ENCODE data around the gene ZNF195. TPM values are rescaled to one million over a fixed set of nuclear protein-coding genes. Genes with fewer than 3 reads are reported as not detected.
"Not testable (repeated sequence)": the region's sequence is repeated elsewhere in the genome, so short reads cannot be mapped to it uniquely, and the experiment has no call there.

Gene ZNF195
- polyA plus RNA-seq, 3 donors, result 33.8 to 39.7 (median 37.8) TPM

DNA sequence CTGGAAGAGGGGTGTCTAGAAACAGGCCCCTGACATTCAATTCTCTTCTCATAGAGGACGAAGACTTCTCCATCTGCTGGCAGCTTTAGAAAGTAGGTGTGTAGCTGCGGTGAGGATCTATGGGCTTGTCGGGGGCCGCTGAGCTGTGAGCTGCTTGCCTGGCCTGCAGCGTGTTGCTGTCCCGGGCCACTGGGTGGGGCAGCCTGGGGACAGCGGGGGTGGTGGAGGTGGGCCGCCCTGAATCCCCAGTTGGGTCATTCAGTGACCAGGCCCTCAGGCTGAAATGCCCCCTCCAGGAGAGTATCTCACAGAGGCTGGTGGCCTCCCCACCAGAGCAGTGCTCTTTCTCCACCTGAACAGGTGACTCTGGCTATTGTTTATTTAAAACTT is 23.9 kb upstream of the ZNF195 start:
- not testable (repeated sequence) for DNase-seq (ENCODE audit: low read depth in 3 of 3, low spot score in 2 of 3)

DNA sequence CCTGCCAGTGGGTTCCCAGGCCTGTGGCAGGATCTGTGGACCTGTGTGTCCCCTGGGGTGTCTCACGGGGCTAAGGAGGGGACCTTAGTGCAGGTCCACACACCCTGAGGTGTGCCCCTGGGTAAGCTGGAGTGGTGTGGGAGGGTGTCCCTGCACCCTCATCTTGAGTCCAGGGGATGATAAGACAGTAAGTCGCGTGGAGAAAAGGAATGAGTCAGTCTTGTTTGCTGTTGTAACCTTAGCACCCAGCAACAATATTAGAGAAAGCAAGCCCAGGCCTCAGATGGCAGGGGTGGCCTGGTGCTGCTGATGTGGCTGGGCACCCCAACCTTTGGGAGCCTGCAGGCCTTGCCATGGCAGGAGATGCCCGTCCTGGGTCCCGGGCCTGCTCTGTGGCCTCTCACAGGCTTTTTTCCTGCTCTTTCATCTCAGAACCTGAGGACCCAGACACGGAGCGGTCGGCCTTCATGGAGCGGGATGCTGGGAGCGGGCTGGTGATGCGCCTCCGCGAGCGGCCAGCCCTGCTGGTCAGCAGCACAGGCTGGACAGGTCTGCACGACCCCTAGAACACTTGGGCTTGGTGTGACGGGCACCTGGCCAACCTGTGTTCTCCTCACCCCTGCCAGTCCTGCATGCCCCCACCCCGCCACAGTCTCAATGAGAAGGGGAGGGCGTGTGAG is 23.4 kb upstream of the ZNF195 start:
- DNase-seq (ENCODE audit: low read depth in 3 of 3, low spot score in 2 of 3), result not testable (repeated sequence)

- not testable (repeated sequence) for DNase-seq (ENCODE audit: low read depth in 3 of 3, low spot score in 2 of 3)
Measured at GRCh38 chr11:3401052-3401451, 22.1 kb upstream of the ZNF195 start.

DNA sequence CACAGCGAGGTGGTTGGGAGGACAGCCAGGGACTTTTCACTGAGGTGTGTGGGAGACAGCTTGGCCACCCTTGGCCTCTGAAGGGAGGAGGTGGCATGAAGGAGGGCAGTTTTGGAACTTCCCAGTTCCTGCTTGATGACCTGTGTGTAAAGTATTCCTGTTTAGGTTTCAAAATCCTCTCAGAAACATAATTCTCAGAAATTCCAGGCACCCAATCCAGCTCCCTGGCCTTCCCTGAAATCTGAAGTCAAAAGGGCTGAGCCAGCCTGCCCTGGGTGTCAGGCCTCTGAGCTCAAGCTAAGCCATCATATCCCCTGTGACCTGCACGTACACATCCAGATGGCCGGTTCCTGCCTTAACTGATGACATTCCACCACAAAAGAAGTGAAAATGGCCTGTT is 19.6 kb upstream of the ZNF195 start:
- not testable (repeated sequence) for DNase-seq (ENCODE audit: low read depth in 3 of 3, low spot score in 2 of 3)

GRCh38 chr11:3398106-3398505 is 19.2 kb upstream of the ZNF195 start:
- DNase-seq (ENCODE audit: low read depth in 3 of 3, low spot score in 2 of 3), result not testable (repeated sequence)

DNA sequence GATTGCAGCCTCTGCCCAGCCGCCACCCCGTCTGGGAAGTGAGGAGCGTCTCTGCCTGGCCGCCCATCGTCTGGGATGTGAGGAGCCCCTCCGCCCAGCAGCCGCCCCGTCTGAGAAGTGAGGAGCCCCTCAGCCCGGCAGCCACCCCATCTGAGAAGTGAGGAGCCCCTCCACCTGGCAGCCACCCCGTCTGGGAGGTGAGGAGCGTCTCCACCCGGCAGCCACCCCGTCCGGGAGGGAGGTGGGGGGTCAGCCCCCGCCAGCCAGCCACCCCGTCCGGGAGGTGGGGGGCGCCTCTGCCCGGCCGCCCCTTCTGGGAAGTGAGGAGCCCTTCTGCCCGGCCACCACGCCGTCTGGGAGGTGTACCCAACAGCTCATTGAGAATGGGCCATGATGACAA is 18.3 kb upstream of the ZNF195 start:
- not testable (repeated sequence) for DNase-seq (ENCODE audit: low read depth in 3 of 3, low spot score in 2 of 3)

DNA sequence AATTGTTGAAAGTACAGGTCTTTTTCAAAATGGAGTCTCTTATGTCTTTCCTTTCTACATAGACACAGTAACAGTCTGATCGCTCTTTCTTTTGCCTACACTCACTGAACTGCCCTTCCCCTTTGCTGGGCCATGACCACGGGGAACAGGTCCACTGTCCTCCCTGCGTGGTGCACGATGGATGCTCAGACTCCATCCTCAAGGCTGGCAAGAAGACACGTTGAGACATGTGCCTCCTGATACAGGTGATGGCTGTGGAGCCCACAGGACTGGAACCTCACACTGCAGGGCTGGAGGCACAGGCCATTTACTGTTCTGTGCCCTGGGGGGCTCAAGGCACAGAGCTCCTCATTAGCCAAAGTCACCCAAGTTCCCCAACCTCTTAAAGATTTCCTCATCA is 16.5 kb upstream of the ZNF195 start:
- not testable (repeated sequence) for DNase-seq (ENCODE audit: low read depth in 3 of 3, low spot score in 2 of 3)

DNA sequence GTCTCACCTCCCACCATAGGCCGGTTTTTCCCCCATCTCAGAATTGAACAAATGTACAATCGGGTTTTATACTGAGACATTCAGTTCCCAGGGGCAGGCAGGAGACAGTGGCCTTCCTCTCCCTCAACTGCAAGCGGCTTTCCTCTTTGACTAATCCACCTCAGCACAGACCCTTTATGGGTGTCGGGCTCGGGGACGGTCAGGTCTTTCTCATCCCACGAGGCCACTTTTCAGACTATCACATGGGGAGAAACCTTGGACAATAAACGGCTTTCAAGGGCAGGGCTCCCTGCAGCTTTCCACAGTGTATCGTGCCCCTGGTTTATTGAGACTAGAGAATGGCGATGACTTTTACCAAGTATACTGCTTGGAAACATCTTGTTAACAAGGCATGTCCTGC is 16.0 kb upstream of the ZNF195 start:
- DNase-seq (ENCODE audit: low read depth in 3 of 3, low spot score in 2 of 3), result not testable (repeated sequence)

DNA sequence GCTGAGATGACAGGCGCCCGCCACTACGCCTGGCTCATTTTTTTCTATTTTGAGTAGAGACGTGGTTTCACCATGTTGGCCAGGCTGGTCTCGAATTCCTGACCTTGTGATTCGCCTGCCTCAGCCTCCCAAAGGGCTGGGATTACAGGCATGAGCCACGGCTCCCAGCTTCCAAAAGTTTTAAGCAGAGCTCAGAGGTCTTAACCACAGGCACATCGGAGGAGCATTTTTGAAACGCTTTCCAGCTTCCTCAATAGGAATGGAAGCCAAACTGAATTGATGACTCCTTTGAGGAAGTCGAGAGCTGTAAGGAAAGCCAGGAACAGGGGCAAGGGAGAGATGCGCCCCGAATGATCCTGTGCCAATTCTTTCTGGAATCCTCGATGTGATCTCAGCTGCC is 14.5 kb upstream of the ZNF195 start:
- not testable (repeated sequence) for DNase-seq (ENCODE audit: low read depth in 3 of 3, low spot score in 2 of 3)

DNA sequence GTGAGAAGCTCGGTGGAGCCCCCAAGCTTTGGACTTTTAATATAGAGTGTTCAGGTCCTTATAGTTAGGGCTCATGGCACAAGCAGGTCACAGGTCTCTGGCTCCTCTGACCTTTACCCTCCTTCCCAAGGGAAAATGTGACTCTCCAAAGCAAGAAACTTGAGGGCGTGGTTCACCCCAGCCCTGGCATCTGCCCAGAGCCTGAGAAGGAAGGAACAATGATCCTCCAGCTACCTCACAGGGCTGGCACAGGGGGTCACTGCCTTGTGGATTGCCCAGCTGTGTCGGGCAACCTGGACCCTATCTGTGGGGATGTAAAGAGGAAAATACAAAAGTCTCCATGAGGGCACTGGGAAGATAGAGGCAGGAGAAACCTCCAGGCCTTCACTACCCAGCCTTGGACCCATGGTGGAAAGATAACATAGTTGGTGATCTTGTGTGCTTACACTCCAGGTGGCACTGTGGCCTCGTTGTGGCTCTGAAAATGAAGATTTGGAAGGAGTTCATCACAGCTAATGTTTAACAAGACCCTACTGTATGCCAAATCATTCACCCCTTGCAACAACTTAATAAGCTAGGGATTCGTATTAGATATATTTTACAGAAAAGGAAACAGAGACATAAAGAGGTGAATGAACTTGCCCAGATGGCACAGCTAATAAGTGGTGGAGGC is 3.8 kb upstream of the ZNF195 start:
- no peak for DNase-seq (ENCODE audit: low read depth in 3 of 3, low spot score in 2 of 3)

GRCh38 chr11:3381794-3382193 is 2.8 kb upstream of the ZNF195 start:
- no peak for DNase-seq (ENCODE audit: low read depth in 3 of 3, low spot score in 2 of 3)

DNA sequence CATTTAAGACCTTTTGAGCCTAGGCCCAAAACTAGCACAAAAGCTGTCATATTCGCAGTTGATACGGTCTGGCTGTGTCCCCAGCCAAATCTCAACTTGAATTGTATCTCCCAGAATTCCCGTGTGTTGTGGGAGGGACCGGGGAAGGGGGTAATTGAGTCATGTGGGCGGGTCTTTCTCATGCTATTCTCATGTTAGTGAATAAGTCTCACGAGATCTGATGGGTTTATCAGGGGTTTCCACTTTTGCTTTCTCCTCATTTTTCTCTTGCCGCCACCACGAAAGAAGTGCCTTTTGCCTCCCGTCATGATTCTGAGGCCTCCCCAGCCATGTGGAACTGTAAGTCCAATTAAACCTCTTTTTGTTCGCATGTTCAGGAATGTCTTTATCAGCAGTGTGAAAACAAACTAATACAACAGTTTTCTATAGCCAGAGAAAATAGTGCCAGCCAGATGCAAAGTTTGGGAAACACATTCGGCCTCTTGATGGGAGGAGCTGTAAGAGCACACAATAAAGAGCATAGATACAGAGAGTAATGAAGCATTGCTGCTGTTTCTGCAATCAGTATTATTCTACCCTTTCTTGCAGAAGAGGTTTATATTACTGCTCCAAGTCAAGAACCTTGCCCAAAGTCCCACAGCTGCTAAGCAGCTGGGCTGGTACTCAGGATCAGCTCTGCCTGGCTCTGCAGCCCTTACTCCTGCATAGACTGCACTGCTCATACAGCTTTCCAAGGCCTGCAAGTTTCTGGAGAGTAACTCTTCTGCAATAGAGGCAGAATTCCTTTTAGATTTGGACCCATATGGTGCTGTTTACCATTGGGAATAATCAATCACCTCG is 2.0 kb upstream of the ZNF195 start:
- peak in 1 of 3 donors; percentile 5 for DNase-seq (ENCODE audit: low read depth in 3 of 3, low spot score in 2 of 3)

GRCh38 chr11:3375552-3375951 is 3.4 kb downstream of the ZNF195 start:
- DNase-seq (ENCODE audit: low read depth in 3 of 3, low spot score in 2 of 3), result no peak

GRCh38 chr11:3370311-3370870 is 8.6 kb downstream of the ZNF195 start:
- DNase-seq (ENCODE audit: low read depth in 3 of 3, low spot score in 2 of 3), result no peak

DNA sequence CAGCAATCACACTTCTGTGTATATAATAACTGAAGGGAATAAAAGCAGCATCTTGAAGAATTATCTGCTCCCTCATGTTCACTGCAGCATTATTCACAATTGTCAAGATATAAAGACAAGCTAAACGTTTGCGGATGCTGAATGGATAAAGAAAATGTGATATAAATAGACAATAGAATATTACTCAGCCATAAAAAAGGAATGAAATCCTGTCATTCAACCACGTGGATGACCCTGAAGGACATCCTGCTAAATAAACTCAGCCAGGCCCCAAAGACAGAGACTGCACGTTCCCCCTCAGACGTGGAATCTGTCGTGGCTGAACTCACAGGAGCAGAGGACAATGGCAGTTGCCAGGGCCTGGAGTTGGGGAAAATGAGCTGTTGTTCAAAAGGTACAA is 9.6 kb downstream of the ZNF195 start:
- DNase-seq (ENCODE audit: low read depth in 3 of 3, low spot score in 2 of 3), result no peak

- no peak for DNase-seq (ENCODE audit: low read depth in 3 of 3, low spot score in 2 of 3)
Measured at GRCh38 chr11:3368199-3368598, 10.7 kb downstream of the ZNF195 start.

GRCh38 chr11:3367221-3367620 is 11.7 kb downstream of the ZNF195 start:
- no peak for DNase-seq (ENCODE audit: low read depth in 3 of 3, low spot score in 2 of 3)

- DNase-seq (ENCODE audit: low read depth in 3 of 3, low spot score in 2 of 3), result no peak
Measured at GRCh38 chr11:3359092-3359824, 19.7 kb downstream of the ZNF195 start.

- no peak for DNase-seq (ENCODE audit: low read depth in 3 of 3, low spot score in 2 of 3)
Measured at GRCh38 chr11:3357994-3358676, 20.8 kb downstream of the ZNF195 start.

DNA sequence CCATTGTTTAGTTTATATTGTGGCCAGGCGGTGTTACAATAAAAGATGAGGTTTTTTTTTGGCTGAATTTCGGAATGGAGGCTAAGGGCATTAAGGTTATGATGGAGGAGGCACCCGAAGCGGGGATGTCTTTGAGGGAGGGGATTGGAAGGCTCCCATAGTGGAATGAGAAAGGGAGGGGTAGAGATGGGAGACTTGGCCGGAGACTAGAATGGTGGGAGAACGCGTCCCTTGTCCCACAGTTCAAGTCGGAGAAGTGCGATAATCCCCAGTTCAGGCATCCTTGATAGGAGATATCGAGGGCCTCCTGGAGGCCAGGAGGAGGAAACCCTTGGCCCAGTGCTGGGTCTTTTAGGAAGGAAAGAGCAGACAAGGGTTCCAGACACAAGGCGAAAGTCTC is 21.6 kb downstream of the ZNF195 start:
- DNase-seq (ENCODE audit: low read depth in 3 of 3, low spot score in 2 of 3), result no peak

Measured in right renal cortex interstitium (tissue), 3 donors.